ENCODE data around the gene MBD6.

GRCh38 chr12:57528831-57529555 lies 6.4 kb downstream of the MBD6 start:
- TF ChIP-seq EZH2phosphoT487 (IDR thresholded peaks at IDR 0.05; ENCODE audit: borderline replicate concordance, low read depth, low read length), result no peak
- TF ChIP-seq, protein P1, sequence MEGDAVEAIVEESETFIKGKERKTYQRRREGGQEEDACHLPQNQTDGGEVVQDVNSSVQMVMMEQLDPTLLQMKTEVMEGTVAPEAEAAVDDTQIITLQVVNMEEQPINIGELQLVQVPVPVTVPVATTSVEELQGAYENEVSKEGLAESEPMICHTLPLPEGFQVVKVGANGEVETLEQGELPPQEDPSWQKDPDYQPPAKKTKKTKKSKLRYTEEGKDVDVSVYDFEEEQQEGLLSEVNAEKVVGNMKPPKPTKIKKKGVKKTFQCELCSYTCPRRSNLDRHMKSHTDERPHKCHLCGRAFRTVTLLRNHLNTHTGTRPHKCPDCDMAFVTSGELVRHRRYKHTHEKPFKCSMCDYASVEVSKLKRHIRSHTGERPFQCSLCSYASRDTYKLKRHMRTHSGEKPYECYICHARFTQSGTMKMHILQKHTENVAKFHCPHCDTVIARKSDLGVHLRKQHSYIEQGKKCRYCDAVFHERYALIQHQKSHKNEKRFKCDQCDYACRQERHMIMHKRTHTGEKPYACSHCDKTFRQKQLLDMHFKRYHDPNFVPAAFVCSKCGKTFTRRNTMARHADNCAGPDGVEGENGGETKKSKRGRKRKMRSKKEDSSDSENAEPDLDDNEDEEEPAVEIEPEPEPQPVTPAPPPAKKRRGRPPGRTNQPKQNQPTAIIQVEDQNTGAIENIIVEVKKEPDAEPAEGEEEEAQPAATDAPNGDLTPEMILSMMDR (conservative IDR thresholded peaks at IDR 0.05; ENCODE audit: low read length), result no peak

All from OCI-LY7 (cell line).